ENCODE results near the gene FGR.

The FGR gene

DNA sequence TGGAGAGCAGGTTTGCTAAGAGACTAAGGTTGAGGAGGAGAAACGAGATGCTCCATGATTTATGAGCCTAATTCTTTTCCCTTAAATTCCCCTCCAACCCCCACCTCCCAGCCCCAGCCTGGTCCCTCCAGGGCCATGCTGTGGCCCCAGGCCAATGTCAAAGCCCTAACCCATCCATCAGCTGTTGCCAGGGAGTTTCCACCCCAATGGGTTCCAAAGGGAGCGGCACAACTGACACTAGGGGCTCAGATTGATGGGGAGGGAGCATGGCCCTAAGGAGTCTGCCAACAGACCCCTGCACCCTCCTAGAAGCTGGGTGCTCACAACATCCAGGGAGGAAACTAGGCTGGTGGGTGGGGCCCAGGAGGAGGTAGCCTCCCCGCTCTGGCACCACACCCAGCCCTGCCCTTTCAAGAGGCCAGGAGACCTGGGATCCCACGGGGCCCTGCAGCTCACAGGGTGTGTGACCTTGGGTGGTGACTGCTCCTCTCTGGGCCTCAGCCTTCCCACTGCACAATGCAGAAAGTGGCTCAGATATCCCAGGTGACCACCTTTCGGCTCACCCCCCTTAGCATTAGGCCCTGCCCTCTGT is 44.0 kb downstream of the FGR start:
- in situ Hi-C loops (cut with HindIII; ENCODE audit: low sequenced_read_pairs): loop anchor here (25.0 kb wide), 1 partner anchor 179 kb away; no protein-coding TSS in a partner anchor

DNA sequence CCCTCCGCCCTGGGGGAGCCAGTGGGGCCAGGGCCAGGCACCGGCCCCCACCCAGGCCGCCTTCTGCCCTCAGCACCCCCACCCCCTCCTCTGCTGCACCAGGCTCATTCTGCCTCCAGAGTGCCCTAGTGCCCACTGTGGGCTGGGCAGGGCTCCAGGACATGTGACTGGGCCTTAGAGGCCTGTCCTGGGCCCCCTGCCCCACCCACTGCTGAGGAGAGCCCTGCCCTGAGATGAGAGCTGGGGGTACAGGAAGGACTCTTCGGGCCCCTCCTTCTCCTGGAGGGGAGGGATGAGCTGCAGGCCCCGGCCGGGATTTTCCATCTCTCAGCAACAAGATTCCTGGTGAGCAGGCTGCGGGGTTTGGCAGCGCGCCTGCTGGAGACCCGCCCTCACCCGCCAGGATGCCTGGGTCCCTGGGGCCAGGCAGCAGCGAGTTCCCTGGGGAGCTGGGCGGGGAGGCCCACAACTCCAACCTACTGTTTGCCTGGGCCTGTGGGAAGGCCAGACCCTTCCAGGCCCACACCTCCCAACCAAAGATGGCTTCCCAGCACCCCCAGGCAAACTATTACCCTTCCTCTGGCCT is 45.1 kb downstream of the FGR start:
- in situ Hi-C loops (cut with HindIII; ENCODE audit: low sequenced_read_pairs): loop anchor here (25.0 kb wide), 1 partner anchor 178 kb away; no protein-coding TSS in a partner anchor

DNA sequence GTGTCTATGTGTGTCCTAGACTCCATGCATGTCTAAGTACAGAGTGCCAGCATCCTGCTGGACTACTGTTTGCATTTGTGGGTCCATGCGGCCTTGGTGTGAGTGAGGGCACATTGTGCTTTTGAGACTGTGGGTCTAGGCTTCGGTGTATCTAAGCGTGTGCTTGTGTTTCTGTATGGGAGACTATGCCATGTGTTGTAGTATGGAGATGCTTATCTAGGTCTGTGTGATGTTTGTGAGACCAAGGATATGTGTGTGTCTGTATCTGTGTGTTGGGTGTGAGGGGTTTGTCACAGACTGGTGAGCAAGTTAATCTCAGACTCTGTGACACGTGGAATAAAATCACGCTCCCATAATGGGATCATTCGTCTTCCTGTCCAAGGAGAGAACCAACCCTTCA is 45.5 kb downstream of the FGR start:
- in situ Hi-C loops (cut with HindIII; ENCODE audit: low sequenced_read_pairs): loop anchor here (25.0 kb wide), 1 partner anchor 177 kb away; no protein-coding TSS in a partner anchor

DNA sequence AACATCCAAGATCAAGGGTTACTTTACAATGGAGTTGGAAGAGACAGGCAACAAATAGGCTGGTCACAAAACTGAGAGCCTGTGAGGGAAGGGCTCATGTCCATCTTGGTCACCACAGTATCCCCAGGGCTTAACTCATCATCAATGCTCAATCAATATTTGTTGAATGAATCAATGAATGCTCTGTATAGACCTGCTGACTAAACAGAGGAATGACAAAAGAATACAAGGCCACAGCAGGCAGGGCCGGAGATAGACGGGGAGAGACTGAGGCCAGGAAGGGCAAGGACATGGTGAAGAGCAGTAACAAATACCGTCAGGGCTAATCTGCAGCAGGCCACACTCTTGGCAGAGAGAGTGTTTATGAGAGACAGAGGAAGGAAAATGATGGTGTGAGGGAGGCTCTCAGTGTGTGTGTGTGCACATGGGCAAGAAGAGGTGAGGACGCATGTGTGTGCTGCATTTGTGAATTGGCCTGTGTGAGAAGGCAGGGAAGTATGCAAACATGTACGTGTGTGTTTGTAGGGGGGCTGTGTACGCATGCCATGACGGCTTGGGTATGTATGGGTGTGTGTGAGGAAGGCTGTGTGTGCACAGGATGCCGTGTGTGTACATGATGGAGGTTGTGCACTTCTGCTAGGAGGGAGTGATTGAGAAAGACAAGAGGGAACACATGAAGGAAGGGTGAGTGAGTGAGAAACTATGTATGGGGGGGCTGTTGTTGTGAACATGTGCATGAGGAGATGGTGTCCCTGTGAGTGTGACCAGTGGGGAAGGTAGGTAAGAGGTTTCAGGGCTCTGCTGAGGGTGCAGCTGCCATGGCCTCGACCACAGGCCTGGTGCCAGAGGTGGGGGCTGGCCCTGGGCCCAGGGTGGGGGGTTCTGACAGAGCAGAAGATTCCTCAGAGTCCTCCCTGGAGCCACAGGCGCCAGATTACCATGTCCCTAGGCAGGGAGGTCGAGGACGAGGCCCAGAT is 46.4 kb downstream of the FGR start:
- in situ Hi-C loops (cut with HindIII; ENCODE audit: low sequenced_read_pairs): loop anchor here (25.0 kb wide), 1 partner anchor 176 kb away; no protein-coding TSS in a partner anchor

DNA sequence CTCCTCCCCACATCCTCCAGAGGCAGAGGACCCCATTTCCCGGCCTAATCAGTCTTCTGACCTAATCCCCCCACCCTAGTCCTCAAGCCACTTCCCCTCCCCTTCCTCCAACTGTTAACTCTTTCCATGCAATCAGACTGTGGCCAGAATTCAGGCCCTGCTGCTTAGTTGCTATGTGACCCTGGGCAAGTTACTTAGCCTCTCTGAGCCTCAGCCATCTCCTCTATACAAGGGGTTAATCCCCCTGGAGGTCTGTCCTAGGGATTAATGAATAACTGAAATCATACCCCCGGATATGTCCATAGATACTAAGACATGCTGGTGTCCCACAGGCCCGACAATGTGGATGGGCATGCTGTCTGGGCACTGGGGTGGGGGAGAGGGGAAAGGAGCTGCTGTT is 49.3 kb downstream of the FGR start:
- in situ Hi-C loops (cut with HindIII; ENCODE audit: low sequenced_read_pairs): loop anchor here (25.0 kb wide), 1 partner anchor 173 kb away; no protein-coding TSS in a partner anchor

DNA sequence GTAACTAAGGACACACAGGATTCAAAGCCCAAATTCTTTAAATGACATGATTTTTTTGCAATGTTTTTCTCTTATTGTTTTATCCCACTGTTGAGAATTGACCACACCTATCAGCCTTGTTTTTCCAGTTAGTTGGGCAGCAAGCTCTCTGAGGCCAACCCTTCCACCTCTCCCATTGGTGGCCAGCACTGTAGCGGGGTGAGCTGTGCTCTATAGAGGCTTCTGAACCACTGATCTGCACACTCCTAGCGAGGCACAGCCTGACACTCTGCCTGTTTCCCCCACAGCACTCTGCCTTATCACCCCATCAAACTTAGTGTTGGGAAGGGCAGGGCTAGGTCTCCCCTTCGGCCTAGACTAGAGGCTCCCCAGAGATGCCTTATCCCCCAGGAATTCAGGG is 50.5 kb downstream of the FGR start:
- in situ Hi-C loops (cut with HindIII; ENCODE audit: low sequenced_read_pairs): loop anchor here (25.0 kb wide), 1 partner anchor 172 kb away; no protein-coding TSS in a partner anchor

DNA sequence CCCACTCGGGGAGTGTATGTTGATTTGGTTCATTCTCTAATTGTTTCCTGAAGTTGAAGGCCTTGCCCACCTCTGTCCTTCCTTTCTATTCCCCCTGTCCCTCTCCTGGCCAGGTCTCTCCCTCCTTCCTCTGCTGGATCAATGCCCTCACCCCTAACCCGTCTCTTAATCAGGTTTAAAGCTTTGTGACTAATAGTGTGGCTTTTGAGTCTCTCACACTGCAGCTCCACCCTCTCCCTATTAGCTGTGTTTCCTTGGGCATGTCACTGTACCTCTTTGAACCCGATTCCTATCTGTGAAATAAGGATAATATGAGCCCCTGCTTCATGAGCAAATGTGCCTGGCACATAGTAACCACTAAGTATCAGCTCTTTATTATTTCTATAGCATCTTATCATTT is 51.5 kb downstream of the FGR start:
- in situ Hi-C loops (cut with HindIII; ENCODE audit: low sequenced_read_pairs): loop anchor here (25.0 kb wide), 1 partner anchor 171 kb away; no protein-coding TSS in a partner anchor

DNA sequence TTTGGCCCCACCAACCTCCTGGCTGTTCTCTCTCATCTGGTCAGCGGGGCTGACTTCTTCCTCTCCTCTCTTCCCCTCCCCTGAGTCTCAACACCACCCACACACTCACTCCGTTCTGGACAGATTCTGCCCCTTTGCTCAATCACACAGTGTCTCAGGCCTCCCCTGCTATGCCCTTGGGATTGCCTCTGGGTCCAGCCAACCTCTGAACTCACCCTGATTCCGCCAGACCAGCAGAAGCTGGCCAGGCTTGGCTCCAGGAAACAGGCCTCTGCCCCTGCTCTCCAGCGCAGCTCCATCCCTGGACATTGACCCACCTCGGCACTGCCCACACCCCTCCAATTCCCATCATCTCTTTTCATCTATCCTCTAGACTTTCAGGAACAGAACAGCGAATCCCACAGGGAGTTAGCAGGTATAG is 53.2 kb downstream of the FGR start:
- in situ Hi-C loops (cut with HindIII; ENCODE audit: low sequenced_read_pairs): loop anchor here (25.0 kb wide), 1 partner anchor 170 kb away; no protein-coding TSS in a partner anchor

DNA sequence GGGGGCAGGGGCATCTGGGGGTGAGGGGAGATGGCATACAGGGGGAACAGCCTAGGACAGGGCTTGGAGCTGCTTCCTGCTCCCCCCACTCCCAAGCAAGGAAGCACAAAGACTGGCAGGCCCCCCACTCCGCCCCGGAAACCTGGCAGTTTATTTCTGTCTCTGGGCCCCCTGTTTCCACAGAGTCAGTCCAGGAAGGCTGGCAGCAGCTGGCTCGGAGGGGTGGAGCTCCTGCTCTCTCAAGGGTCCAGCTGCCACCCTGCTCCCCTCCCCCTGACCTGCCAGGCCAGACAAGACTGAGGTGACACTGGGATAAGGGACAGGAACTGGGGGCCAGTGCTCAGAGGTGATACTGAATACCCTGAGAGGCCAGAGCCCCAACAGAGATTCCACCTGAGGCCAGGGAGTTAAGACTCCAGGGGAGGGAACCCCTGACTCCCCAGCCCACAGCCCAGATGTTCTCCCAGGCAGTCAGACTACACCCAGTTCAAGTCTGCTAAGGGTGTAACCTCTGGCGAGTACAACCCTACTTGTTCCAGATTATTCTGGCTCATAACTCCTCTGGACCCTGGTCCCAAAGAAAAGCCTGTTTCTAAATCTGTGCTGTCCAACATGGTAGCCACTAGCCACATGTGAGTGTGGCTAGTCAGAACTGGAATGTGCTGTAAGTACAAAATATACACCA is 57.3 kb downstream of the FGR start:
- in situ Hi-C loops (cut with HindIII; ENCODE audit: low sequenced_read_pairs): loop anchor here (25.0 kb wide), 1 partner anchor 165 kb away; no protein-coding TSS in a partner anchor

DNA sequence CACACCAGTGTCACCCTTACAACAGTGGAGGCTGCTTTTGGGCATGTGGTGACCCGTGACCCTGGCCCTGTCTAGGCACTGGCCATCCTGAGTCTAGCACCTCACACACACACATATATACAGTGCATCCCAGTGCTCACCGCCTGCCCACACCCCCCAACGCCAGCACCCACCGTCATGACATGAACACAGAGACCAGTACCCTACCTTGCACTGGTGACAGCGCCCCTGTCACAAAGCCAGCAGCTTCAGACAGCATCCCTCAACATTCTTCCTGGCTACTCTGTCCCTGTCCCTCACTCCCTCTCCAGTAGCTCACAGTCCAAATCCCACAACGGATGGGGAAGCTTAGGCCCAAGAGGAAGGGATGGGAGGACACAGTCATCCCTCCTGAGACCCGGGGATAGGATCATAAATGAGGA is 58.2 kb downstream of the FGR start:
- in situ Hi-C loops (cut with HindIII; ENCODE audit: low sequenced_read_pairs): loop anchor here (25.0 kb wide), 1 partner anchor 165 kb away; no protein-coding TSS in a partner anchor

DNA sequence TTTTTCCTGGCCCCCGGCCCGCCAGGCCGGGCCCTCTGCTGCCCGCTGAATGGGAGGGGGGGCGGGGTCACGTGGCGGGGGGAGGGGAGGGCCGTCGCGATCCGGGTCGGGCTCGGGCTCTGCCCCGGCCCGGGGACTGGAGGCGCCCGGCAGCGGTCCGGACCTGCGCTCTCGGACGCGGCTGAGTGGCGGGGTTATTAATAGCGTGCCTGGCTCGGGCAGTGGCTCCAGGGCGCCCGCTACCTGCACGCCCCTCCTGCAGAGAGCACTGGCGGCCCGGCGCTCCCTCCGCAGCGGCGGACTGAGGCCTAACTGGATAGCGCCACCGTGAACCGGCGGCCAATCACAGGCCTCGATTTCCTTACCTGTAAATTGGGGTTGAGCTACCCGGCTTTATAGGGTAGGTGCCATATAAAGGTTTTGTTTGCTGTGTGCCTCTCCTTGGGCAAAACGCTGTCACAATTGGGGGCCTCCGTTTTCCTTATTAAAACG is 59.1 kb downstream of the FGR start:
- in situ Hi-C loops (cut with HindIII; ENCODE audit: low sequenced_read_pairs): loop anchor here (25.0 kb wide), 1 partner anchor 164 kb away; no protein-coding TSS in a partner anchor

DNA sequence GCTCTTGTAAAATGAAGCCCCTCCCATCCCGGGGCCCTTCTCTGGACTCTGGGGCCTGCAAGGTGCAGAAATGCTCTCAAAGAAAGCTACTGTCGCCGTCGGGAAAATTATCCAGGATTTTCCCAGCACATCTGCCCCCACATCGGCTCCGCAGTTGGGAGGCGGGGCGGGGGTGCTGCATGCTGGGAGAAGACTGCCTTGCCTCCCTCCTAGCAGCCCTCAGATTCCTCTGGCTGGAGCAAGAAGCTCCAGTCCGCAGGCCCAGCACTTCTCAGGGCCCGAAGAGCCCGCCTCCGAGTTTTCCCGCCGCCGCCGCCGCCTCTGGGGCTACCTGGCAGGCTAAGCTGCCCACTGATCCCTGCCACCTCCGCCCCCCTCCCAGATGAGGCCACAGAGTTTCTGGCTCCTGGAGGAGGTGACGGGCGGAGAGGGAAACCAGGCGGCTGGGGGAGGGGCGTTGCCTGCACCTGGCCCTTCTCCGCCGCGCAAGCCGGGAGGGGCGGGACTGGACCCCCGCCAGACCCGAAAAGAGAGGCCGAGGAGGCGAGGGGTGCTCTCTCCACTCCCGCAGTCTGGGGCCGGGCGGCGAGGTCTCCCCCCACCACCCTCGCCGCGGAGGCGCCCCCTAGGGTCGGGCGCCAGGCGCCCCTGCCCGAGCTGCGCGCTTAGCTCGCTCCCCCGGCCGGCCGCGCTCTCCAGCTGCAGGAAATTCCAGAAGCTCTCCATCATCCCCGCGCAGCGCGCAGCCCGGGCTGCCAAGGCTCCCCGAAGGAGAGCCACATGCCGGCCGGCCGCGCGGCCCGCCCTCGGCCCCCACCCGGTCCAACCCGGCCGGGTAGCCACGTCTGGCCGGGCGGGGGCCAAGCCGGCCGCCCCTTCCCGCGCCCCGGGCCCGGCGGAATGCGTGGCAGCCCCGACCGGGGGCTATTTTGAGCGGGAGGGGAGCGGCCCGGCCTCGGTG is 59.8 kb downstream of the FGR start:
- in situ Hi-C loops (cut with HindIII; ENCODE audit: low sequenced_read_pairs): loop anchor here (25.0 kb wide), 1 partner anchor 163 kb away; no protein-coding TSS in a partner anchor

DNA sequence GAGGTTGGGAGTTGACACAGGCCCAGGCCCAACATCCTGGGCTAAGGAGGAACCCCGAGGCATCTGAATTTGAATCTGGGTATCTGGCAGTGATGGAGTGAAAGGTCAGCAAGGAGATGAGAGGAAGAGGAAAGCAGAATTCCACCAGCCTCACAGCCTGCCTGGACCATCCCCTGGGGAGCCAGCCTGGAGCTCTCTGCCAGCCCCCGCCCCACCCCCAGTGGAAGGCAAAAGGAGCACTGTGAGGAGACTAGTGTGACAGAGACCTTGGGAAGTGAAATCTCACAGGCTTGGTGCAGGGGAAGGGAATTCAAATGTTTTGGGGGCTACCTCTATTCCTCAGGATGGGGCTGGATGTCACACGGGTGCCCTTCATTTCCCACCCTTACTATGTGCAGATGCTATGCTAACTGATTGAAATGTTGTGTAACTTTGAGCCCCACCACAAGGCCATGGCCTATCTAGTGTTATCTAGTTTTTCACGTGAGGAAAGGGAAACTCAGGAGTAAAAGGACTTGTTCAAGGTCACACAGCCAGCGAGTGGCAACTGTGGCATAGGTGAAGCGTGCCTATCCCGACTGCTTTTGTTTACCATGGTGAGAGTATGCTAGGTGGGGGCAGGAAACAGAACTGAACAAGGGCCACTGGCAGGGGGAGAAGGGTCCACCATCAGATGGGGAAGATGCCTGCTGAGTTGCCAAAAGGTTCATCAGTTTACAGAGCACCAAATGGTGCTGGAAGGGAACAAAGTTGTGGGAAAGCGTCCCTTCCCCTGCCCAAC is 60.8 kb downstream of the FGR start:
- in situ Hi-C loops (cut with HindIII; ENCODE audit: low sequenced_read_pairs): no loop called here

DNA sequence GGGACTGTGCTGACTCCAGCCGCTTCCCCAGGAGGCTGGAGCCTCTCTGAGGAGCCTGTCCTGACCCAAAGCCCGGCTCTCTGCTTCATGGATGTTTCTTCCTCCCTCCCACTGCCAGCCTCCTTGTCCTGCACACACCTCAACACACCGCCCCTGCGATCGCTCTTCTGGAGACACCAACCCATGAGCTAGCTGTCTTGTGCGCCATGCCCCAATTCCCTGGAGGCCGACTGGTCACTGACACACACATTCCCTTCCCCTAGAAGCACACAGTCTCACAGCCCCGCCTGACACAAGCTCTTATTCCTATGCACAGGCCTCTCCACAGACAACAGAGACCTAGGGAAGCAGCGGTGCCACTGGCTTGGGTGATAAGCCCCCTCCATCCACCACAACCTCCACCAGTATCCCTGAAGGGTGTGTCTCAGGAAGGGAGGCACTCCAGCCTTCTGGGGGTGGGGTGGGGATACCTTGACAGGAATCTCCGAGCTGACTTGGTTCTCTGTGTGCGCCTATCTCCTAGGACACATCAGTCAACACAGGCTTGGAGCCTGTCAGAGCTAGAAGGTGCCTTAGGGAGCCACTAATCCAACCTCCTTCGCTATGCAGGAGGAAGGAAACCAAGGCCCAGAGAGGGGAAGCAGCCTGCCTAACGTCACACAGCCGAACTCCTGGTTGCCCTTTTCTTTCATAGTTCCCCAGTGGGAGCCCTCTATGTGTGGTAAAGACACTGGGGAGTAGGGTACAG is 62.1 kb downstream of the FGR start:
- in situ Hi-C loops (cut with HindIII; ENCODE audit: low sequenced_read_pairs): no loop called here

DNA sequence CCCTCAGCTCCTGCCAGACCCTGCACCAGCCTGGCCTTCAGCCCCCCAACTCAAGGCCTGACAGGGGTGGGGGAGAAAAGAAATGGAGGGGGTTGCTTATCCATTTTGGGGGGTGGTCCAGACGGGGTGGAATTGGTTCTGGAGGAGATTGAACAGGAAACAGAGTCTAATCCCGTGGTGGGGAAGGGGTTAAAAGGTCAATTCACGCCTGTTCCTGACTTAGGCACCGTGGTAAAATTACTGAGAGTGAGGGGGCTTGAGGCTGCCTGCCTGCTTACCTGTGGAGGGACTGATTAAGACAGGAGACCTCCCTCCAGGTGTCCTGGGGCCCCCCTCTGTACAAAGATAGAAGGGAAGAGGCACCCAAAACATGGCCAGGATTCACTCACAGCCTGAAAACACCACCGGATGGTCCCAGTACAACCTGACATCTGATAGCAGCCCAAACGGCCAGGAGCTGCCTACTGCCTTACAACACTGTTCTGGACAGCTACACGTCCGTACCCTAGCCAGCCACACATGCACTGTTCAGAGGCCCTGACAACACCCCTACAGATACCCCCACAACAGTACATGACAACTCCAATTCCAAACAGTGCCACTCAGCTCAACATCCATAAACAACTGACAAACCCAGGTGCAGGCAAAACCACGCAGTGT is 62.8 kb downstream of the FGR start:
- in situ Hi-C loops (cut with HindIII; ENCODE audit: low sequenced_read_pairs): no loop called here

DNA sequence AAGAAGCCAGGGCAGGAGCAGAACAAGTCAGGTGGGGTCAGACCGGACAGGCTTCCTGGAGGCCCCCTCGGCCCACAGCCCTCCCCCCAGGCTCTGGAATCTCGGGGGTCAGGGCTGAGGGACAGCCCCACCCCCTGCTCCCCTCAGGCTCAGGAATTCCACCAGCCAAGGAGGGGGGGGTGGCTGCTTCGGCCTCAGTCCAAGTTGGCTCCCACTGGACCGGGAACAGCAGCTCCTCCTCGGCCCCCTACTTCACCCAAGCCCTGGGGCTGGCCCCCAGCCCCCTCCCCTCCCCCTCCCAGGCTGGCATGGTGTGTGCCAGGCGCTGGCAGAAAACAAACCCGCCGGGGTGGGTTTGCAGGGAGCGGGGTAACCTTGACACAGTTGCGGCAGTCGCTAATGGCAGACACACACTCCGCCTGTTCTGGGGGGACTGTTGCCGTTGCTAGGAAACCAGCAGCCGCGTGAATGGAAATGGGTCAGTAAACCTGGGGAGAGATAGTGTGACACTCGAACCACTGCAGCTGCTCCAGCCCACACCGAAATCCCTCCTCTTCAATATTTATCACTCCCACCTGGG is 63.5 kb downstream of the FGR start:
- in situ Hi-C loops (cut with HindIII; ENCODE audit: low sequenced_read_pairs): no loop called here

DNA sequence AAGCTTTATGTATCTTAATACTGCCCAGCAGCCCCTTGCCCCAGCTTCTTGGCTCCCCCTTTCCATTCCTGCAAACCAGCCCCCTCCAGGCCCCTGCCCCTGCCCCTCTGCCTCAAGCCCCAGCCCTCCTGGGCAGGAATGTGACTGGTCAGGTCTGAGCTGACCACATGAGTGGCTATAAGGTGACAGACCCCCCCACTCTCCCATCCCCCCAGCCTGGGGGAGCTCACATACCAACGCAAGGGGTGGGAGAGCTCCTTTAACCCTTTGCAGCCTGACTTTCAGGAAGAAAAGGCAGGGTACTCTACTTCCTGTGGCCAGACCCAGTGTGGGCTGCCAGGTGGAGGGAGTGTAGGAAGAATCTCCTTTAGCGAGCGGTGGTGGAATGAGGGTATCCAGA is 64.2 kb downstream of the FGR start:
- in situ Hi-C loops (cut with HindIII; ENCODE audit: low sequenced_read_pairs): no loop called here

Data from DLD1 (cell line).